ENCODE measurements around the gene GSG1L.
A peak's percentile ranks its signal among the peaks of the same experiment; 100 is the strongest.

Gene GSG1L

DNA sequence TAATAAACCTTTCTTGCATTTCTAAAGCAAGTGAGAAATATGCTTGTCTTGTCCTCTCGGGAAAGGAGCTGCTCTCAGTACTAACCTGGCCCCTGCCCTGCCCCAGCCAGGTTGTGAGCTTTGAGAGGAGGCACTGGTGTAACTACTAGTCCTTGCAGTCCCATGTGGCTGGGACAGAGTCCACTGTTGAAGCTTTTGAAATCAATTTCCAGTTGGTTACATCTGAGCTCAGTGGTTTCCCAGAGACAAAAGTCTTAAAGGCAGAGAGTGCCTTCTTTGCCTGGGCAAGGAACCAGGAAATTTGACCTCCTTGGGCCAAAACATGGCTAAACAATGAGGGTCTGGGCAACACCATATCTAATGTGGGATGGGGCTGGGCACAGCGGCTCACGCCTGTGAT lies 48.7 kb downstream of the GSG1L start:
- DNase-seq (ENCODE audit: low spot score), result no peak

GRCh38 chr16:28013878-28014277 lies 49.6 kb downstream of the GSG1L start:
- no peak for DNase-seq (ENCODE audit: low spot score)

- DNase-seq (ENCODE audit: low spot score), result no peak
Measured at GRCh38 chr16:28013392-28013791, 50.1 kb downstream of the GSG1L start.

DNA sequence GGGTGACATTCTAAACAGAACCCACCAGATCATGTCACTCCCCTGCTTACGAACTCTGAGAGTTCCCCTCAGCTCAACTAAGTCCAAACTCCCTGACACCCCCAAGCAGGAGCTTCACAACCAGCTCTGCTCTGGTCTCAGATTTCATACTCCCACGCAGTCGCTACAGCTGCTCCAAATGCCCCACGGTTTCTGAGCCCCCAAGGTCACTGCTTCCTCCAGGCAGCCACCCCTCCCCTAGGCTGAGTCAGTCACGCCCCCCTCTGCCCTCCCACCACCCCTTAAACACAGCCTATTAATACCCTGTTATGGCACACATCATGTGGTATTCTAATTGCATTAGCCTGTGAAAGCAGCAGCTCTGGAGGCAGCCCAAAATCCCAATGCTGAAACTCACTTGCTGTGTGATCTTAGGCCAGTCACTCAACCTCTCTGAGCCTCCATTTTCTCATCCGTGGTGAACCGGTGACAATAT lies 51.5 kb downstream of the GSG1L start:
- no peak for DNase-seq (ENCODE audit: low spot score)

DNA sequence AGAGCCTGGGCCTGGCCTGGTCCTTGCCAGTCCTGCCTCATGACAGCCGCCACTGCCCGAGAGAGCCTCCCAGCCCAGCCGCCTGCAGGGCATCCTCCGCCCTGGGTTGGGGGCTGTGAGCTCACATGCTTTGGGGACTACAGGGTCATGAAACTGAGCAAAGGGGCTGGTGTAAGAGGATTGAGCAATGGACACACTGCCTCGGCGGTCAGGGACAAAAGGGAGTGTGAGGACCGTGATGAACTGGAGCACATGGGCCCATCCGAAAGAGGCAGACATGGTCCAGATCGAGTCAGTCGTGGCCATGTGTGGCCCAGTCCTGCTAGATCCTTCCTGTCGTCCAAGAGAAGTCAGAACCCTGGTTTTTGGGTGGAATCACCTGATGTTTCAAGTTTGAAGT lies 52.3 kb downstream of the GSG1L start:
- DNase-seq (ENCODE audit: low spot score), result no peak

DNA sequence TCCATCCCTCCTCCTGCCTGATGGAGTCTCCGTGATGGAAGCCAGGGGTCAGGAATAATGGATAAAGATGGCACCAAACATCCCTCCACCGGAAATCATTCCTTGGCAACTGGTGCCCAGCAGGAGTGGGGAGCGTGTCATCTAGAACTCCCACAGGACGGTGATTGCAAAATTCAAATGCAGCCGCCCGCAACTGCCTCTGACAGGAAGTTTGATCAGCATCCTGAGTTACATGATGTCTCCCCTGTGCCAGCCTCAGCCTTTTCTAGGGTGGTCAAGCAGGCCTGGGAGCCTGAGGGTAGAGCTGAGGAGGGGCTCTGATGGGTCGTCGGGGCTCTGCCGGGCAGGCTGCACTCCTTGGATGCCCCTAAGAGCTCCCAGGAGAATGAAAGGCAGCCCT lies 52.8 kb downstream of the GSG1L start:
- DNase-seq (ENCODE audit: low spot score), result no peak

GRCh38 chr16:28009586-28010373 lies 53.7 kb downstream of the GSG1L start:
- DNase-seq (ENCODE audit: low spot score), result no peak

DNA sequence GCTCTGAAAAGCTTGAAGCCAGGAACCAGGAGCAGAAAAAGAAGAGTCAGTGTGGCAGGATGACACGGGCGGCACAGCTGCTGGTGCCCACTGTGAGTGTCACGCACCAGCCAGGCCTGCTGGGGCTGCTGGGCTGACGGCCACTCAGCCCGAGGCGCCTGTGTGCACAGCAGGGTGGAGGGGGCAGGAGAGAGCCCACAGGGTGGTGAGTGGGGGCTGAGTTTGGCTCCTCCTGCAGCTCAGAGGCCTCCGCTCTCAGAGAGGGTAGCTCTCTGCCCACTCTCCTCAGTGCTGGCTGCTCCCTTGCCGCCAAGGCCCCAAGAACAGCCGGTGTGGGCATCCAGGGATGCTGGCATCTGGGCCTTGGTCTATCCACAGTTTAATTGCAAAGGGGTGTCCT lies 59.6 kb downstream of the GSG1L start:
- DNase-seq (ENCODE audit: low spot score), result no peak

DNA sequence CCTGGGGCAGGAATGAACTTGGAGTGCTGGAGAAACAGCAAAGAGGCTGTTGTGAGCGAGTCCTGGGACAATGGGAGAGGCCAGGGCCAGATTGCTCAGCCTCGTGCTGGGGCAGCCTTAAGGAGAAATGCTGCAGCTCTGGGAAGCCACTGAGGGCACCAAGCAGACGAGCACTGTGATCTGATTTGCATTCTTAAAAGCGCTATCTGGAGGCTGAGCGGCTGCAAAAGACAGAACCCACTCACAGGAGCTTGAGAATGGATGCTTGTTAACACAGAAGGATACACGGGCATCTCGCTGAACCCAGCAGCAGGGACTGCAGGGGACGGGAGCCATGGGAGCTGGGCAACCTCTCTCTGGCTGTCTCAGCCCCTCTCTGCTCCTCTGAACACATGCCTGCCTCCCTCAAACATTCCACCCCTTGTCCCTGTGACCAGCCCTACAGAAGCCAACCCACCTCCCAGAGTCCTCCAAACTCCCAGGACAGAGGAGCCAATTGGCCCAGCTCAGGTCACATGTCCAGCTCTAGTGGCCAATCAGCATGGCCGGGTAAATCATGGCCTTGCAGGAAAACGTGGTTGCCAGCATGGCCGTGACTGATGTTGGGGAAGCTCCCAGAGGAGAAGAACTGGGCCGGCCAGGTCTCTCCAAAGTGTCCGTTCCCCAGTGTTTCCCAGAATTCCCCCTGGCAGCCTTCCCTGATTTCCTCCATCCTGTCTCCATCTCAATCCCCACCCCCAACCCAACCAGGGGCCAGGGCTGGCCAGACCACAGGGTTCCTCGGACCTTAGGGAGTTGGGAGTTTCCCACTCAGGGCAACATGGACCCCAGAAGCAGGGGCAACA lies 60.3 kb downstream of the GSG1L start:
- no peak for DNase-seq (ENCODE audit: low spot score)

GRCh38 chr16:28001642-28002041 lies 61.9 kb downstream of the GSG1L start:
- DNase-seq (ENCODE audit: low spot score), result no peak

- no peak for DNase-seq (ENCODE audit: low spot score)
Measured at GRCh38 chr16:28001184-28001583, 62.3 kb downstream of the GSG1L start.

GRCh38 chr16:28000314-28001169 lies 63.0 kb downstream of the GSG1L start:
- no peak for DNase-seq (ENCODE audit: low spot score)

DNA sequence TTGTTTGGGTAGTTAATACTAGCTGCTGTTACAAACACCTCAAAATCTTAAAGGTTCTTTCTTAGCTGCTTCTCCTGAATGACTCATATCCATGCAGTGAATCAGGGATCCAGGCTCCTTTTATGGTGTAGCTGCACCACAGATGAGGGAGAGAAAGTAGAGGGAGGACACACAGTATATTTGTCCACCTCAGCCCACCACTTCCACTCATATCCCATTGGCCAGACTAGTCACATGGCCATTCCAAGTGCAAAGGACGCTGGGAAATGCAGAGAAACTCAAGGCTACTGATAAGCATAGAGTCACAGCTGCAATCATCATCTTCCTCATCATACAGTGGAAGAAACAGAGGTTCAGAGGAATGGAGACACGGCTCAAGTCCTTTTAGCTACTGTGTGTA lies 63.8 kb downstream of the GSG1L start:
- no peak for DNase-seq (ENCODE audit: low spot score)

- no peak for DNase-seq (ENCODE audit: low spot score)
Measured at GRCh38 chr16:27995378-27995777, 68.1 kb downstream of the GSG1L start.

DNA sequence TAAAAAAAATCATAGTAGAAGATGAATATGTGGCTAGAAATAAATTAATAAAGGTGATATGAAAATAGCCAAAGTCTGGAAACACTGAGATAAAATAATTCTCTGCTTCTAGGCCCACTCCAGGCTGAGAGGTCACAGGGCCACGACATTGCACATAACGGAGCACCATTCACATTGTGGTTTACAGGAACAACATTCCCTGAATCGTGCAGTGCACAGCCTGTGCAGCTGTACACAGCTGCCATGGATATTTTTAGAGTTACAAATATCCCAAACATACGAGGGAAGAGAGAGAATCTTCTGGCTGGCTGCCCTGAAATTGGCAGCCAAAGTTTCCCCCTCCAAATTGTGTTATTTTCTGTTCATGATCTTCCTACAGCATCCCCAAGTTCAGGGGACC lies 68.8 kb downstream of the GSG1L start:
- no peak for DNase-seq (ENCODE audit: low spot score)

DNA sequence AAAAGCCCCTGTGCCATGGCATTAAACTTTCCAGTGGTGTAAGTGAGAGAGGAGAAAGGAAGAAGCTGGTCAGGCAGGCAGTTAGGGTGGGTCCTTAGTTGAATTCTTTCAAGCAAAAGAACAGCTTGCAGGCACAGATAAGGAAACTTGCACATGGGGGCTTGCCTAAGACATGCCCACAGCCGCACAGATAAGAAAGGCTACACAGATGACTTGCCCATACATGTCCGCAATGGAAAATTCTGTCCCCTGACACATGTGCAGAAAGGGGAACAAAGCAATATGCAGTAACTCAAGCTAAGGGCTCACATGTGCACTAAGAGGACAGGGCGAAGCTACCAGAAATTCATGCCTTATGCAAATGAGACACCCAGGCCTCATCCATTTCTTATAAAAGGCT lies 69.9 kb downstream of the GSG1L start:
- DNase-seq (ENCODE audit: low spot score), result no peak

DNA sequence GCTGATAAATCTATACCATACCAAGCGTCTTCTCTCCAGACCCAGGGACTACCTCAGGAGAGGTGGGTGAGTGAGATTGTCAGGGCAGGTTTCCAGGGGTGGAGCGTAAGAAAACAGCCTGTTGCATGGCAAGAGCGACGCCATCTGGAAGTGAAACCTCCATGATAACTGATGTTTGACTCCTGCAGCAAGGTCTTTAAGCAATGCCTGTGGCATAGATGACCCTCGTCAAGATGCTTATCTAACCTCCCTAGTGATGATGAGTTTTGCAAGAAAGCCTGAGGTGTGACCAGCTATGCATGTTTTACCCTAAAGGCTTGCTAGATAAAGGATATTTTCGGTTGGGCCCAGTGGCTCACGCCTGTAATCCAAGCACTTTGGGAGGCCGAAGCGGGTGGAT lies 71.6 kb downstream of the GSG1L start:
- DNase-seq (ENCODE audit: low spot score), result no peak

GRCh38 chr16:27985981-27986380 lies 77.5 kb downstream of the GSG1L start:
- DNase-seq (ENCODE audit: low spot score), result no peak

- no peak for DNase-seq (ENCODE audit: low spot score)
Measured at GRCh38 chr16:27984121-27984520, 79.4 kb downstream of the GSG1L start.

DNA sequence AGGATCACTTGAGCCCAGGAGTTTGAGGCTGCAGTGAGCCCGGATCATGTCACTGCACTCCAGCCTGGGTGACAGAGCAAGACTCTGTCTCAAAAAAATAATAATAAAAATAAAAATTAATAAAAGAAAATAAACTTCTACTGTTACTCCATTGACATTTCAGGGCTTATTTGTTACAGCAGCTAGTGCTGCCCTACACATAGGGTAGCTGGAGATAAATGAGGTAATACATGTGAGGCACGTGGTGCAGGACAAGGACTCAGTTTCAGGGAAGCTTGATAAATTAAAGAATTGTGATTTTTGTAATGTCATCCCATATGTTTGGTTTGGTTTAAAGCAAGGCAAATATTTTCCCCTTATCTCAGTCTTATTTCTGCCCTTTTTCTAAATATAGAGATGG lies 80.3 kb downstream of the GSG1L start:
- no peak for DNase-seq (ENCODE audit: low spot score)

- DNase-seq (ENCODE audit: low spot score), result peak; percentile 20
Measured at GRCh38 chr16:27982184-27982583, 81.3 kb downstream of the GSG1L start.

DNA sequence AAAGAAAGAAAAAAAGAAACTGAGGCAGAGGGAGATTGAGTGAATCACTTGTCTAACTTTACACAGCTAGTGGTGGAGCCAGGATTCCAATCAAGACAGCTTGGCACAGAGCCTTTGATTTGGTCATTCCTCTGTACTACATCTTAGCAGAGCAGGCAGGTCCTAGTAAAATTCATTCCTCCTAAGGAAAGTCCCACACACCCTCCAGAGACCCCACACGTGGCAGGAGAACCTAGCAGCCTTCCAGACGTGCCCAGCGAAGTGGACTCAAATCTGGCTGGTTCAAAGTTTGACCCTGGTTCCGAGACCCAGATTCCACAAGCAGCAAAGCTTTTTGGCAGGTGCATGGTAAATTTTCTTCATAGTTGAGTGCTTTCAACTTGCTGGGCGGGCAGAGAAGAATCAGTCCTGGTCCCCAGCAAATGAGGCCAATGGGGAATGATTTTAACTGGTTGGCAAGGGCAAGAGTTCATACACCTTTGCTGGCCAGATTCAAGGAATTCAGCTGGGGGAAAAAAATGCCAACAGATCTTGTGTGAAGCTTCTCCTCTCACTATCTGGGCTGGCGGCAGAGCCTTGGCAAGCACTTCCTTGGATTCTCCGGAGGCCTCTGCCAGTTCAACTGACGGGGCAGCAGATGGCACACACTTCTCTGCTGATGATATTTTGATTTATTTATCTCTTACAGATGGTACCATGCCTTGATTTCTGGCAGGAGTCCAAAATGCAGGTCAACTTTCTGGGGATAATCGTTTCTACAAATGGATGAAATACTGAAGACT lies 82.4 kb downstream of the GSG1L start:
- no peak for DNase-seq (ENCODE audit: low spot score)

All from NAMALWA (cell line).